Measurements from ENCODE around the gene STXBP5L.

- TF ChIP-seq, protein P1, sequence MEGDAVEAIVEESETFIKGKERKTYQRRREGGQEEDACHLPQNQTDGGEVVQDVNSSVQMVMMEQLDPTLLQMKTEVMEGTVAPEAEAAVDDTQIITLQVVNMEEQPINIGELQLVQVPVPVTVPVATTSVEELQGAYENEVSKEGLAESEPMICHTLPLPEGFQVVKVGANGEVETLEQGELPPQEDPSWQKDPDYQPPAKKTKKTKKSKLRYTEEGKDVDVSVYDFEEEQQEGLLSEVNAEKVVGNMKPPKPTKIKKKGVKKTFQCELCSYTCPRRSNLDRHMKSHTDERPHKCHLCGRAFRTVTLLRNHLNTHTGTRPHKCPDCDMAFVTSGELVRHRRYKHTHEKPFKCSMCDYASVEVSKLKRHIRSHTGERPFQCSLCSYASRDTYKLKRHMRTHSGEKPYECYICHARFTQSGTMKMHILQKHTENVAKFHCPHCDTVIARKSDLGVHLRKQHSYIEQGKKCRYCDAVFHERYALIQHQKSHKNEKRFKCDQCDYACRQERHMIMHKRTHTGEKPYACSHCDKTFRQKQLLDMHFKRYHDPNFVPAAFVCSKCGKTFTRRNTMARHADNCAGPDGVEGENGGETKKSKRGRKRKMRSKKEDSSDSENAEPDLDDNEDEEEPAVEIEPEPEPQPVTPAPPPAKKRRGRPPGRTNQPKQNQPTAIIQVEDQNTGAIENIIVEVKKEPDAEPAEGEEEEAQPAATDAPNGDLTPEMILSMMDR (conservative IDR thresholded peaks at IDR 0.05; ENCODE audit: low read length) = no peak
- no peak for TF ChIP-seq EZH2phosphoT487 (IDR thresholded peaks at IDR 0.05; ENCODE audit: borderline replicate concordance)
These were observed 23.6 kb downstream of the STXBP5L start for GRCh38 chr3:120931593-120931992.
